NCI-H1694 (cell line): Measurements from ENCODE around the gene FAM81B.

Source experiments
- DNase-seq: peaks from one replicate; lab custom pipeline; 2025; lab: John Stamatoyannopoulos, UW

Gene FAM81B

GRCh38 chr5:95484421-95484820 lies 93.3 kb downstream of the FAM81B start:
- no peak for DNase-seq

- DNase-seq: no peak
Observed at GRCh38 chr5:95486191-95486590, 95.0 kb downstream of the FAM81B start.

DNA sequence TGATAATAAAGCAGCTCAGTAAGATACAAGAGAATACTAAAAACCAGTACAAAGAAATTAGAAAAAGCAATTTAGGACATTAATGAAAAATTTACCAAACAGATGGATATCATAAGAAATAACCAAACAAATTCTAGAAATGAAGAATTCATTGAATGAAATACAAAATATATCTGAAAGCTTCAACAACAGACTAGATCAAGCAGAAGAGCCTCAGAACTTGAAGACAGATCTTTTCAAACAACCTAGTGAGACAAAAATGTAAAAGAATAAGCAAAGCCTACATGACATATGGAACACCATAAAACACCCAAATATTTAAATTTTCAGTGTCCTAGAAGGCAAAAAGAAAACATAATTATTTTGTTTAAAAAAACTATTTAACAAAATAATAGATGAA lies 96.7 kb downstream of the FAM81B start:
- no peak for DNase-seq
